Bone marrow (tissue), 2 donors: Measurements from ENCODE around the gene PPP6R3.
"Not testable (repeated sequence)": the region's sequence is repeated elsewhere in the genome, so short reads cannot be mapped to it uniquely, and the experiment has no call there.

Source experiments
- DNase-seq, 2 donors: peaks; one replicate each; lab custom pipeline; 2025; lab: John Stamatoyannopoulos, UW

PPP6R3 gene

GRCh38 chr11:68525336-68525735 is 64.8 kb downstream of the PPP6R3 start:
- DNase-seq, result no peak

- DNase-seq, result no peak
These were observed 65.4 kb downstream of the PPP6R3 start for GRCh38 chr11:68525930-68526329.

GRCh38 chr11:68527585-68527984 is 67.0 kb downstream of the PPP6R3 start:
- no peak for DNase-seq

- peak in 1 of 2 donors; percentile 56 for DNase-seq
These were observed 68.1 kb downstream of the PPP6R3 start for GRCh38 chr11:68528630-68529029.

GRCh38 chr11:68531129-68531693 is 70.7 kb downstream of the PPP6R3 start:
- no peak for DNase-seq

- DNase-seq, result no peak
These were observed 72.3 kb downstream of the PPP6R3 start for GRCh38 chr11:68532727-68533369.

GRCh38 chr11:68533945-68534344 is 73.4 kb downstream of the PPP6R3 start:
- no peak for DNase-seq

GRCh38 chr11:68535098-68535497 is 74.5 kb downstream of the PPP6R3 start:
- DNase-seq, result no peak

- no peak for DNase-seq
These were observed 76.2 kb downstream of the PPP6R3 start for GRCh38 chr11:68536706-68537105.

- DNase-seq, result no peak
These were observed 77.5 kb downstream of the PPP6R3 start for GRCh38 chr11:68538025-68538424.

GRCh38 chr11:68539395-68539794 is 78.8 kb downstream of the PPP6R3 start:
- DNase-seq, result no peak

GRCh38 chr11:68540504-68540903 is 80.0 kb downstream of the PPP6R3 start:
- DNase-seq, result not testable (repeated sequence)

- no peak for DNase-seq
These were observed 80.6 kb downstream of the PPP6R3 start for GRCh38 chr11:68541116-68541515.

GRCh38 chr11:68541991-68542390 is 81.4 kb downstream of the PPP6R3 start:
- no peak for DNase-seq

- DNase-seq, result no peak
These were observed 82.1 kb downstream of the PPP6R3 start for GRCh38 chr11:68542617-68543016.

- no peak for DNase-seq
These were observed 83.0 kb downstream of the PPP6R3 start for GRCh38 chr11:68543594-68543993.

- no peak for DNase-seq
These were observed 84.8 kb downstream of the PPP6R3 start for GRCh38 chr11:68545347-68545746.

- no peak for DNase-seq
These were observed 85.2 kb downstream of the PPP6R3 start for GRCh38 chr11:68545796-68546195.

- no peak for DNase-seq
These were observed 86.0 kb downstream of the PPP6R3 start for GRCh38 chr11:68546555-68546954.

GRCh38 chr11:68549789-68550484 is 89.4 kb downstream of the PPP6R3 start:
- no peak for DNase-seq

GRCh38 chr11:68550485-68550817 is 89.9 kb downstream of the PPP6R3 start:
- DNase-seq, result peak in 1 of 2 donors; percentile 72

GRCh38 chr11:68551223-68551622 is 90.7 kb downstream of the PPP6R3 start:
- DNase-seq, result no peak

GRCh38 chr11:68551777-68552176 is 91.2 kb downstream of the PPP6R3 start:
- no peak for DNase-seq

- no peak for DNase-seq
These were observed 92.0 kb downstream of the PPP6R3 start for GRCh38 chr11:68552542-68552941.
